HUES48 (cell line): ENCODE data around the gene LSR.
"Not testable (repeated sequence)": the region's sequence is repeated elsewhere in the genome, so short reads cannot be mapped to it uniquely, and the experiment has no call there.

Source experiments
- H3K27ac ChIP-seq: one replicate; pipeline ENCODE4 v1.7.0; 2013; ENCODE audit warnings: low read depth, low read length, inconsistent platforms
- H3K27me3 ChIP-seq: 2 replicates; pipeline ENCODE4 v1.6.1; 2013; ENCODE audit warnings: mild to moderate bottlenecking, low read length; ENCODE audit not compliant: control insufficient read depth, insufficient read depth
- H3K36me3 ChIP-seq: 2 replicates; pipeline ENCODE4 v1.6.1; 2013; ENCODE audit warnings: low read length; ENCODE audit not compliant: control insufficient read depth, insufficient read depth
- H3K4me1 ChIP-seq: 2 replicates; pipeline ENCODE4 v1.6.1; 2013; ENCODE audit warnings: mild to moderate bottlenecking, low read length; ENCODE audit not compliant: control insufficient read depth, insufficient read depth
- H3K4me3 ChIP-seq: 2 replicates; pipeline ENCODE4 v1.5.1; 2013; ENCODE audit warnings: mild to moderate bottlenecking, low read depth, low read length
- H3K9ac ChIP-seq: 2 replicates; pipeline ENCODE4 v1.6.1; 2013; ENCODE audit warnings: mild to moderate bottlenecking, low read depth, low read length, moderate library complexity
- H3K9me3 ChIP-seq: 2 replicates; pipeline ENCODE4 v1.6.1; 2013; ENCODE audit warnings: low read length; ENCODE audit not compliant: control insufficient read depth, insufficient read depth

The LSR gene

GRCh38 chr19:35281303-35281702, 32.5 kb downstream of the LSR start:
- no peak overlapping the region for H3K9ac ChIP-seq
- H3K36me3 ChIP-seq: peaks cover 17% of the 10 kb centered on the region
- H3K4me1 ChIP-seq: peaks cover 7% of the 10 kb centered on the region; the same call in 1 of the 2 replicates

GRCh38 chr19:35284153-35285094, 35.6 kb downstream of the LSR start:
- Histone ChIP-seq H3K4me3 (no peak overlapping the region), H3K36me3 (0 out of 2 replicates have a peak, but pooled peaks cover 1% of the 10 kb centered on the region), H3K9me3 (no peaks in the 10 kb centered on the region), H3K4me1 (peaks cover 7% of the 10 kb centered on the region; the same call in 1 of the 2 replicates), H3K27me3 (no peaks in the 10 kb centered on the region), H3K27ac (no peak overlapping the region), H3K9ac (no peak overlapping the region)

More at GRCh38 chr19:35281303-35281702, 32.5 kb downstream of the LSR start:
- Histone ChIP-seq H3K4me3 (no peak overlapping the region), H3K27ac (no peak overlapping the region), H3K9me3 (no peaks in the 10 kb centered on the region), H3K27me3 (no peaks in the 10 kb centered on the region)

GRCh38 chr19:35285095-35285449, 36.3 kb downstream of the LSR start:
- no peaks in the 10 kb centered on the region for H3K36me3 ChIP-seq
- no peaks in the 10 kb centered on the region for H3K27me3 ChIP-seq
- H3K9ac ChIP-seq: no peak overlapping the region
- H3K27ac ChIP-seq: no peak overlapping the region
- no peaks in the 10 kb centered on the region for H3K9me3 ChIP-seq
- no peak overlapping the region for H3K4me3 ChIP-seq
- peaks cover 7% of the 10 kb centered on the region; the same call in 1 of the 2 replicates for H3K4me1 ChIP-seq

DNA sequence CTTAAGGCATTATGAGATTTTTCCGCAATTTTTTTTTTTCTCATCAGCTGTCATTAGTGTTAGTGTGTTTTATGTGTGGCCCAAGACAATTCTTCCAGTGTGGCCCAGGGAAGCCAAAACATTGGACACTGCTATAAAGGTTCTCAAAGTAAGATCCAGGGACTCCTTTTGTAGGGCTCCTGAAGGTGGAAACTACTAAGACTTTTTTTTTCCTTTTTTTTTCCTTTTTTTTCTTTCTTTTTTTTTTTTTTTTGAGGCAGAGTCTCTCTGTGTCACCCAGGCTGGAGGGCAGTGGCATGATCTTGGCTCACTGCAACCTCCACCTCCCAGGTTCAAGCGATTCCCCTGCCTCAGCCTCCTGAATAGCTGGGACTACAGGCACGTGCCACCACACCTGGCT, 36.7 kb downstream of the LSR start:
- H3K4me1 ChIP-seq, H3K9me3 ChIP-seq, H3K27ac ChIP-seq, H3K9ac ChIP-seq, H3K27me3 ChIP-seq, H3K36me3 ChIP-seq, H3K4me3 ChIP-seq: not testable (repeated sequence)

DNA sequence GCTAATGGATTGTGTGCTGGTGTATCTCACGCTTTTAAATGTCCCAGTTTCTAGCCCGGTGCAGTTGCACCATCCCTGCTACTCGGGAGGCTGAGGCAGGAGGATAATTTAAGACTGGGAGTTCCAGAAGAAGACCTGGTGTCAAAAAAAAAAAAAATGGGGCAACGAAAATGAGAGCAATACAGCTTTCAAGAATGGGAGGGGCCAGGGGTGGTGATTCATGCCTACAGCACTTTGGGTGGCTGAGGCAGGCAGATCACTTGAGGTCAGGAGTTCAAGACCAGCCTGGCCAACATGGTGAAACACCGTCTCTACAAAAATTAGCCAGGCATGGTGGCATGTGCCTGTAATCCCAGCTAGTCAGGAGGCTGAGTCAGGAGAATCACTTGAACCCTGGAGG, 37.3 kb downstream of the LSR start:
- H3K4me3 ChIP-seq, H3K27me3 ChIP-seq, H3K9ac ChIP-seq, H3K27ac ChIP-seq, H3K36me3 ChIP-seq, H3K9me3 ChIP-seq, H3K4me1 ChIP-seq: not testable (repeated sequence)

GRCh38 chr19:35287713-35288112, 38.9 kb downstream of the LSR start:
- no peak overlapping the region for H3K27ac ChIP-seq
- H3K9ac ChIP-seq: no peak overlapping the region
- peaks cover 7% of the 10 kb centered on the region; the same call in 1 of the 2 replicates for H3K4me1 ChIP-seq
- no peaks in the 10 kb centered on the region for H3K36me3 ChIP-seq
- H3K27me3 ChIP-seq: no peaks in the 10 kb centered on the region
- H3K4me3 ChIP-seq: no peak overlapping the region
- H3K9me3 ChIP-seq: no peaks in the 10 kb centered on the region

- Histone ChIP-seq H3K27me3 (no peaks in the 10 kb centered on the region), H3K9ac (no peak overlapping the region), H3K4me3 (no peak overlapping the region), H3K27ac (no peak overlapping the region), H3K36me3 (no peaks in the 10 kb centered on the region), H3K9me3 (no peaks in the 10 kb centered on the region), H3K4me1 (peaks cover 7% of the 10 kb centered on the region; the same call in 1 of the 2 replicates)
Observed at GRCh38 chr19:35288331-35288730, 39.5 kb downstream of the LSR start.

DNA sequence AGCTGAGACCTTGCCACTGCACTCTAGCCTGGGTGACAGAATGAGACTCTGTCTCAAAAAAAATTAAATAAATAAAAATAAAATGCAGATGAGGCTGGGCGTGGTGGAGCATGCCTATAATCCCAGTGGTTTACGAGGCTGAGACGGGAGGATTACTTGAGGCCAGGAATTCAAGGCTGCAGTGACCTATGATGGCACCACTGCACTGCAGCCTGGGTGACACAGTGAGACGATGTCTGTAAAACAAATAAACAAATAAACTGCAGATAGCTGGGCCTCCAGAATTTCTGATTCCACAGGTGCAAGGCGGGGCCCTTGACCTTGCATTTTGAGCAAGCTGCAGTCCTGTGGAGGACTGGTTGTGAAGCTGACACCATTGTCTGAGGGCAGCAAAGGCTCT, 40.1 kb downstream of the LSR start:
- Histone ChIP-seq H3K9ac (no peak overlapping the region), H3K9me3 (no peaks in the 10 kb centered on the region), H3K4me3 (no peak overlapping the region), H3K36me3 (no peaks in the 10 kb centered on the region), H3K27me3 (no peaks in the 10 kb centered on the region), H3K27ac (no peak overlapping the region), H3K4me1 (peaks cover 7% of the 10 kb centered on the region; the same call in 1 of the 2 replicates)

GRCh38 chr19:35290381-35291127, 41.8 kb downstream of the LSR start:
- no peaks in the 10 kb centered on the region; the same call in 1 of the 2 replicates for H3K4me1 ChIP-seq
- H3K27ac ChIP-seq: no peak overlapping the region
- H3K4me3 ChIP-seq: no peak overlapping the region
- no peaks in the 10 kb centered on the region for H3K9me3 ChIP-seq
- H3K36me3 ChIP-seq: no peaks in the 10 kb centered on the region
- H3K9ac ChIP-seq: no peak overlapping the region
- H3K27me3 ChIP-seq: no peaks in the 10 kb centered on the region

GRCh38 chr19:35291259-35291658, 42.5 kb downstream of the LSR start:
- H3K36me3 ChIP-seq: no peaks in the 10 kb centered on the region
- H3K4me1 ChIP-seq: peaks cover 4% of the 10 kb centered on the region; the same call in 1 of the 2 replicates
- no peak overlapping the region for H3K4me3 ChIP-seq
- H3K27ac ChIP-seq: no peak overlapping the region
- no peaks in the 10 kb centered on the region for H3K27me3 ChIP-seq
- H3K9me3 ChIP-seq: no peaks in the 10 kb centered on the region
- H3K9ac ChIP-seq: no peak overlapping the region

DNA sequence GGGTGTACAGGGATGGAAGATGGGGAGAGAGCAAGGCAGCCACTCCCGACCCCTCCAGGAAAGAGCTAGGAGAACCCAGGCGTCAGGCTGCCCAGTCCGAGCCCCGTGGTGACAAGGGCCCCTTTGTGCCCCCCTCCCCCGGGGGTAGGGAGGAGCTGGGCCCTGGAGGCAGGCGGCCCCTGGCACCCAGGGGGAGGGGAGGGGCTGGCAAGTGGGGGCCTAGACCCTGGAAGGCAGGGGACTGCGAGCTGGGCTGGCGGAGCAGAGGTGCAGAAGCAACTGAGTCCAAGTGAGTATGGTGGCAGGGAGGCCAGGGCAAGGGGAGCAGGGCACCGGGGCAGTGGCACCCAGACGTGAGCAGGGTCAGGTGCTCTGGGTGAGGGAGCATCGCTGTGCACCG, 43.1 kb downstream of the LSR start, which contains the start of gene MAG:
TSS of gene MAG (plus strand) at position 246 of the 400 bp plus-strand sequence. CDS start 3,248 bp downstream, outside the sequence.
- Histone ChIP-seq H3K9ac (no peak within 1 kb of the TSS), H3K4me3 (no peak within 1 kb of the TSS), H3K27me3 (no peaks in the 10 kb centered on the region), H3K4me1 (peaks cover 4% of the 10 kb centered on the region; the same call in 1 of the 2 replicates), H3K9me3 (no peaks in the 10 kb centered on the region), H3K27ac (no peak within 1 kb of the TSS), H3K36me3 (no peaks in the 10 kb centered on the region)
